HepG2 (cell line): Measurements from ENCODE around the gene GPR39. TPM values are rescaled to one million over a fixed set of nuclear protein-coding genes. Genes with fewer than 3 reads are reported as not detected.

Experiments used
- CBX5 ChIP-seq: sonication (generic); formaldehyde crosslinking; IDR thresholded peaks from 2 replicates; pipeline ENCODE4 v1.4.0; 2020; ENCODE audit warnings: missing genetic modification reagents, borderline replicate concordance
- FOXJ3 ChIP-seq: sonication (generic); formaldehyde crosslinking; IDR thresholded peaks from 2 replicates; pipeline ENCODE4 v1.4.0; 2020; ENCODE audit warnings: missing genetic modification reagents, mild to moderate bottlenecking, borderline replicate concordance
- HINFP ChIP-seq: sonication (generic); formaldehyde crosslinking; IDR thresholded peaks from 2 replicates; pipeline ENCODE4 v1.4.0; 2020; ENCODE audit warnings: low read depth, mild to moderate bottlenecking, missing genetic modification reagents
- ISL2 ChIP-seq: sonication (generic); formaldehyde crosslinking; IDR thresholded peaks from 2 replicates; pipeline ENCODE4 v1.5.0; 2020; ENCODE audit warnings: missing genetic modification reagents
- PRDM15 ChIP-seq: sonication (generic); formaldehyde crosslinking; IDR thresholded peaks from 2 replicates; pipeline ENCODE4 v1.4.0; 2020; ENCODE audit warnings: missing genetic modification reagents
- SMAD1 ChIP-seq: sonication (generic); formaldehyde crosslinking; IDR thresholded peaks from 2 replicates; pipeline ENCODE4 v1.4.0; 2020; ENCODE audit warnings: missing genetic modification reagents, low read depth, mild to moderate bottlenecking, borderline replicate concordance
- SOX6 ChIP-seq, 2 experiments: fragments of 450-650 bp in 1 of 2; sonication (generic) in 1 of 2; formaldehyde crosslinking in 1 of 2; IDR thresholded peaks; 2 replicates each; pipeline versions ENCODE4 v1.4.0 to v1.6.1; 2017 to 2020; ENCODE audit warnings: antibody characterized with exemption in 1 of 2, mild to moderate bottlenecking in 1 of 2, missing genetic modification reagents in 1 of 2
- THAP11 ChIP-seq: IDR thresholded peaks from 2 replicates; pipeline ENCODE4 v1.6.1; 2016; ENCODE audit warnings: missing biosample characterization, missing genetic modification reagents
- ZXDC ChIP-seq: sonication (generic); formaldehyde crosslinking; IDR thresholded peaks from 2 replicates; pipeline ENCODE4 v1.5.0; 2020; ENCODE audit warnings: mild to moderate bottlenecking, missing genetic modification reagents
- polyA plus RNA-seq, 8 experiments: library from polyadenylated mRNA; depleted of rRNA in 3 of 8; stranded (reverse) in 7 of 8; unstranded in 1 of 8; fragments of >200 nt; fragmentation: Illumina TruSeq in 4 of 8; extraction: Trizol in 4 of 8; gene quantifications; 2 replicates each; pipeline versions ENCODE4 v1.2.1 to v1.2.3, GENCODE V29; 2011 to 2016; ENCODE audit warnings: low read depth in 4 of 8, missing spikeins in 1 of 8, mixed read lengths in 1 of 8; ENCODE audit not compliant: insufficient read depth in 1 of 8
- total RNA-seq, 5 experiments: library from RNA; depleted of rRNA; stranded (reverse); fragments of >200 nt; fragmentation: Illumina TruSeq; extraction: Trizol; gene quantifications; 2 replicates each; pipeline ENCODE4 v1.2.3, GENCODE V29; 2016; ENCODE audit warnings: low read depth in 1 of 5
- TF ChIP-seq, protein P1 (sequence below): sonication (generic); formaldehyde crosslinking; conservative IDR thresholded peaks from 2 replicates; pipeline ENCODE4 v1.4.0; 2020; ENCODE audit warnings: mild to moderate bottlenecking, missing genetic modification reagents, moderate library complexity

The GPR39 gene
- total and polyA plus RNA-seq, 2 of the 13 experiments (the other 11 are each of a cell fraction or from before 2014, with no cell fraction given): 0.16 to 0.62 TPM

DNA sequence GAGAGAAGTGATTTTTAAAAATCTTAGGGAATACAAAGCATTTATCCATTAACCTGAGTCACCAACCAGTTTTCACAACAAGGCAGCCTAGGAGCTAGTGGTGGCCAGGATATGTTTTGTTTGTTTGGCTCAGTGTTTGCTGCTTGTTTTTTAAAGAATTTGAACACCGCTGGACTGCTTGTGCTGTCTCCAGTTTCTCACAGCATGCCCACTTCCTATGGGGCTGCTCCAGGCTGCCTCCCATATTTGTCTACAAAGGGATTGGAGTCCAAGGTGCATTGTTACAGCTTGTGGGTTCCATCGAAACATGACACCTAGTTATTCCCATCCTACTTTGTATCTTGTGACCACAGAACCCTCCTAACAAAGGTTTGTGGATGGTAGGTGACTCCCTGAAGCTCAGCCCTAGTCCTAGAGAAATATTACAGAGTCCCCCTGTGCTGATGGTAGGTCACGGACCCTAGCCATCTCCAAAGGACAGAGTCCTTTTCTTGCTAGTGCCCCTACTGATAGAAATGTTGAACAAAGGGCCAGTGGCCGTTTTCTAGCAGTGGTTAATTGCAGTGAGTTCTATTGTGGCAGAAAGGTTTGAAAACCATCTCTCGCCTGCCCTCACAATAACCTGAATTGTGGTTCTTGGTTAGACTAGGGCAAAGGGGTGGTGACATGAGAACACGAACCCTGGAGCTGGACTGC lies 23.2 kb downstream of the GPR39 start (continued):
- TF ChIP-seq SOX6 (IDR thresholded peaks at IDR 0.05) (no peak), SOX6 (CRISPR knock-in tag; IDR thresholded peaks at IDR 0.05) (peak; percentile 91), CBX5 (CRISPR knock-in tag) (peak; percentile 68; the same call in 1 of the 2 replicates), ISL2 (CRISPR knock-in tag) (no peak), HINFP (CRISPR knock-in tag) (no peak), SMAD1 (CRISPR knock-in tag) (no peak), FOXJ3 (CRISPR knock-in tag) (peak; percentile 68; the same call in 1 of the 2 replicates), THAP11 (CRISPR knock-in tag) (peak; percentile 49), ZXDC (no peak), PRDM15 (CRISPR knock-in tag) (no peak)
- TF ChIP-seq, protein P1, sequence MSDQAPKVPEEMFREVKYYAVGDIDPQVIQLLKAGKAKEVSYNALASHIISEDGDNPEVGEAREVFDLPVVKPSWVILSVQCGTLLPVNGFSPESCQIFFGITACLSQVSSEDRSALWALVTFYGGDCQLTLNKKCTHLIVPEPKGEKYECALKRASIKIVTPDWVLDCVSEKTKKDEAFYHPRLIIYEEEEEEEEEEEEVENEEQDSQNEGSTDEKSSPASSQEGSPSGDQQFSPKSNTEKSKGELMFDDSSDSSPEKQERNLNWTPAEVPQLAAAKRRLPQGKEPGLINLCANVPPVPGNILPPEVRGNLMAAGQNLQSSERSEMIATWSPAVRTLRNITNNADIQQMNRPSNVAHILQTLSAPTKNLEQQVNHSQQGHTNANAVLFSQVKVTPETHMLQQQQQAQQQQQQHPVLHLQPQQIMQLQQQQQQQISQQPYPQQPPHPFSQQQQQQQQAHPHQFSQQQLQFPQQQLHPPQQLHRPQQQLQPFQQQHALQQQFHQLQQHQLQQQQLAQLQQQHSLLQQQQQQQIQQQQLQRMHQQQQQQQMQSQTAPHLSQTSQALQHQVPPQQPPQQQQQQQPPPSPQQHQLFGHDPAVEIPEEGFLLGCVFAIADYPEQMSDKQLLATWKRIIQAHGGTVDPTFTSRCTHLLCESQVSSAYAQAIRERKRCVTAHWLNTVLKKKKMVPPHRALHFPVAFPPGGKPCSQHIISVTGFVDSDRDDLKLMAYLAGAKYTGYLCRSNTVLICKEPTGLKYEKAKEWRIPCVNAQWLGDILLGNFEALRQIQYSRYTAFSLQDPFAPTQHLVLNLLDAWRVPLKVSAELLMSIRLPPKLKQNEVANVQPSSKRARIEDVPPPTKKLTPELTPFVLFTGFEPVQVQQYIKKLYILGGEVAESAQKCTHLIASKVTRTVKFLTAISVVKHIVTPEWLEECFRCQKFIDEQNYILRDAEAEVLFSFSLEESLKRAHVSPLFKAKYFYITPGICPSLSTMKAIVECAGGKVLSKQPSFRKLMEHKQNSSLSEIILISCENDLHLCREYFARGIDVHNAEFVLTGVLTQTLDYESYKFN: peak; percentile 71
